Measurements from ENCODE around the gene TFR2. TPM values are rescaled to one million over a fixed set of nuclear protein-coding genes. Genes with fewer than 3 reads are reported as not detected.

TFR2 gene
- total and polyA plus RNA-seq, 2 of the 13 experiments (the other 11 are each of a cell fraction or from before 2014, with no cell fraction given), result 36.9 to 64.2 TPM

DNA sequence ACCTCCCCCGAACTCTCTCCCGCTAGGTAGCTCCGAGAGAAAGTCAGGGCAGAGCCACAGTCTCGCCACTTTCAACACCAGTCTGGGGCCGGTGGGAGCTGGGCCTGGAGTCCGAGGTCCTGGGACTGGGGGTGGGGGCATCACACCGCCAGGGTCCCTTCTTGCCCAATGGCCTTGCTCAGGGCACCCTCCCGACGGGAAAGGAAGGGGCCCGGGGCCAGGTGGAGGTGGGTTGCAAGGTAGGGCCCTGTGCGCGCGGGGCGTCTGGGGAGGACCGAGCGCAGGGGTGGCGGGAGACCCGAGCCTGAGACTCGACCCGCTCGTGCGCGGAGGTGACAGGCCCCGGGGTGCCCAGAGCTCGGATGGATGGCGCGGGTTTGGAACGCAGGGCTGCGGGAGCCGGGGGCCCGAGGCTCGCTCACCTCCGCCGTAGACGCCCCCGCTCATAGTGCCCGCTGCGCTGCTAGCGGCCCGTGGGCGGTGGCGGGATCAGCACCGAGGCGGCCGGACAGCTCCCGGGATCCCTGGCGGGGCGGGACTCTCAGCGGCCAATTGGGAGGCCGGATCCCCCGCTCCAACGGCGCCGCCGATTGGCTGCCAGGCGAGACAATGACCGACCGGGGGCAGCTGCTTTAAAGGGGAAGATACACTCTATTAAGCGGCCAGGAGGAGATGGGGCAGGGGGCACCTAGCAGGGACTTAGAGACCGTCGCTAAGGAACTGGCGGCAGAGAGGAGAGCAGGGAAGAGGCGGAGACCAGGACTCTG is 14.7 kb upstream of the TFR2 start, which contains the start of gene ACTL6B (continued):
- TF ChIP-seq, protein P1, sequence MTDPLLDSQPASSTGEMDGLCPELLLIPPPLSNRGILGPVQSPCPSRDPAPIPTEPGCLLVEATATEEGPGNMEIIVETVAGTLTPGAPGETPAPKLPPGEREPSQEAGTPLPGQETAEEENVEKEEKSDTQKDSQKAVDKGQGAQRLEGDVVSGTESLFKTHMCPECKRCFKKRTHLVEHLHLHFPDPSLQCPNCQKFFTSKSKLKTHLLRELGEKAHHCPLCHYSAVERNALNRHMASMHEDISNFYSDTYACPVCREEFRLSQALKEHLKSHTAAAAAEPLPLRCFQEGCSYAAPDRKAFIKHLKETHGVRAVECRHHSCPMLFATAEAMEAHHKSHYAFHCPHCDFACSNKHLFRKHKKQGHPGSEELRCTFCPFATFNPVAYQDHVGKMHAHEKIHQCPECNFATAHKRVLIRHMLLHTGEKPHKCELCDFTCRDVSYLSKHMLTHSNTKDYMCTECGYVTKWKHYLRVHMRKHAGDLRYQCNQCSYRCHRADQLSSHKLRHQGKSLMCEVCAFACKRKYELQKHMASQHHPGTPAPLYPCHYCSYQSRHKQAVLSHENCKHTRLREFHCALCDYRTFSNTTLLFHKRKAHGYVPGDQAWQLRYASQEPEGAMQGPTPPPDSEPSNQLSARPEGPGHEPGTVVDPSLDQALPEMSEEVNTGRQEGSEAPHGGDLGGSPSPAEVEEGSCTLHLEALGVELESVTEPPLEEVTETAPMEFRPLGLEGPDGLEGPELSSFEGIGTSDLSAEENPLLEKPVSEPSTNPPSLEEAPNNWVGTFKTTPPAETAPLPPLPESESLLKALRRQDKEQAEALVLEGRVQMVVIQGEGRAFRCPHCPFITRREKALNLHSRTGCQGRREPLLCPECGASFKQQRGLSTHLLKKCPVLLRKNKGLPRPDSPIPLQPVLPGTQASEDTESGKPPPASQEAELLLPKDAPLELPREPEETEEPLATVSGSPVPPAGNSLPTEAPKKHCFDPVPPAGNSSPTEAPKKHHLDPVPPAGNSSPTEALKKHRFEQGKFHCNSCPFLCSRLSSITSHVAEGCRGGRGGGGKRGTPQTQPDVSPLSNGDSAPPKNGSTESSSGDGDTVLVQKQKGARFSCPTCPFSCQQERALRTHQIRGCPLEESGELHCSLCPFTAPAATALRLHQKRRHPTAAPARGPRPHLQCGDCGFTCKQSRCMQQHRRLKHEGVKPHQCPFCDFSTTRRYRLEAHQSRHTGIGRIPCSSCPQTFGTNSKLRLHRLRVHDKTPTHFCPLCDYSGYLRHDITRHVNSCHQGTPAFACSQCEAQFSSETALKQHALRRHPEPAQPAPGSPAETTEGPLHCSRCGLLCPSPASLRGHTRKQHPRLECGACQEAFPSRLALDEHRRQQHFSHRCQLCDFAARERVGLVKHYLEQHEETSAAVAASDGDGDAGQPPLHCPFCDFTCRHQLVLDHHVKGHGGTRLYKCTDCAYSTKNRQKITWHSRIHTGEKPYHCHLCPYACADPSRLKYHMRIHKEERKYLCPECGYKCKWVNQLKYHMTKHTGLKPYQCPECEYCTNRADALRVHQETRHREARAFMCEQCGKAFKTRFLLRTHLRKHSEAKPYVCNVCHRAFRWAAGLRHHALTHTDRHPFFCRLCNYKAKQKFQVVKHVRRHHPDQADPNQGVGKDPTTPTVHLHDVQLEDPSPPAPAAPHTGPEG (CRISPR knock-in tag; IDR thresholded peaks at IDR 0.05), result no peak; the same call in 1 of the 2 replicates
- TF ChIP-seq ZNF280D (CRISPR knock-in tag; IDR thresholded peaks at IDR 0.05) (0 out of 2 replicates have a peak, but pooled peaks have one; percentile 40), THAP11 (CRISPR knock-in tag; IDR thresholded peaks at IDR 0.05) (peak; percentile 71), ZNF558 (CRISPR knock-in tag; IDR thresholded peaks at IDR 0.05; ENCODE audit: borderline replicate concordance) (peak; percentile 84; the same call in 1 of the 2 replicates), ZNF333 (CRISPR knock-in tag; IDR thresholded peaks at IDR 0.05; ENCODE audit: borderline replicate concordance) (no peak), SRF (IDR thresholded peaks at IDR 0.05; ENCODE audit: low read depth, low read length) (no peak), ARID3A (IDR thresholded peaks at IDR 0.05; ENCODE audit: low read depth, low read length) (no peak), ZNF768 (CRISPR knock-in tag; IDR thresholded peaks at IDR 0.05) (peak; percentile 40; the same call in 1 of the 2 replicates), NR3C1 (CRISPR knock-in tag; IDR thresholded peaks at IDR 0.05) (no peak), ZNF253 (CRISPR knock-in tag; IDR thresholded peaks at IDR 0.05; ENCODE audit: borderline replicate concordance) (no peak), ZNF7 (CRISPR knock-in tag; IDR thresholded peaks at IDR 0.05) (no peak), NFYB (CRISPR knock-in tag; IDR thresholded peaks at IDR 0.05) (peak; percentile 72), HIVEP1 (CRISPR knock-in tag; IDR thresholded peaks at IDR 0.05) (peak; percentile 86)
- TF ChIP-seq, protein P2, sequence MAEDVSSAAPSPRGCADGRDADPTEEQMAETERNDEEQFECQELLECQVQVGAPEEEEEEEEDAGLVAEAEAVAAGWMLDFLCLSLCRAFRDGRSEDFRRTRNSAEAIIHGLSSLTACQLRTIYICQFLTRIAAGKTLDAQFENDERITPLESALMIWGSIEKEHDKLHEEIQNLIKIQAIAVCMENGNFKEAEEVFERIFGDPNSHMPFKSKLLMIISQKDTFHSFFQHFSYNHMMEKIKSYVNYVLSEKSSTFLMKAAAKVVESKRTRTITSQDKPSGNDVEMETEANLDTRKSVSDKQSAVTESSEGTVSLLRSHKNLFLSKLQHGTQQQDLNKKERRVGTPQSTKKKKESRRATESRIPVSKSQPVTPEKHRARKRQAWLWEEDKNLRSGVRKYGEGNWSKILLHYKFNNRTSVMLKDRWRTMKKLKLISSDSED (CRISPR knock-in tag; IDR thresholded peaks at IDR 0.05), result no peak
